DMS 273 (cell line): ENCODE results near the gene MED31.
"Not testable (repeated sequence)": the region's sequence is repeated elsewhere in the genome, so short reads cannot be mapped to it uniquely, and the experiment has no call there.

ENCODE experiments used
- DNase-seq: peaks from one replicate; lab custom pipeline; 2025; ENCODE audit not compliant: unreplicated experiment; lab: John Stamatoyannopoulos, UW

The MED31 gene

DNA sequence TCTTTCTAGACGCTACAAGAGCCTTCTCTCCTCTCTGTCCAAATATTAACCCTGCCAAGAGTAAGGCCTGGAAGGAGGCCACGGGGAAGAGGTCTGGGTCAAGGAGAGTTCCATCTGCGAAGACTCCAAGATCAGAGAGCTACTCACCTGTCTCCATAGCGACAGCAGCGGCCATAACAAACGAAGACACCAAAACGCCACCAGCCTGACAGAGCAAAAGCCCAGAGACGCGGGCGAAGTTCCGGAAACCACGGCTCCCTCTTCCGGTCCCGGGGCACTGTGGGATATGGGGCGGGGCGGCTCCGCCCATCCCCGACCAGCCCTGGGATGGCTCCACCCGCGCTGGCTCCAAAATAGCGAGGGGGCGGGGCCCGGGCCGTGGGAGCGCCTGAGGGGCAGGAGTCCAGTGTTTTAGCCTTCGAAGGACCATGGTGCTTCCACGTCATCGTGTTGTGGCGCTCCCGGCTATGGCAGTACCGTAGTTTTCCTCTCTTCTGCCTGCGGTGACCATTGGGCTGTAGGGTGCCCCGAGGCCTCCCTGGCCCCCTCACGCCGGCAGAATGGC lies at the start of gene MED31, which contains the start of gene C17orf100:
Gene MED31, minus strand, starts transcription at position 252 of the 565 bp plus-strand sequence. Its CDS starts 77 bp downstream, at position 175.
Gene C17orf100, plus strand, starts transcription at position 409 of the 565 bp plus-strand sequence. Its CDS starts 152 bp downstream, at position 561.
- DNase-seq = peak; percentile 93

DNA sequence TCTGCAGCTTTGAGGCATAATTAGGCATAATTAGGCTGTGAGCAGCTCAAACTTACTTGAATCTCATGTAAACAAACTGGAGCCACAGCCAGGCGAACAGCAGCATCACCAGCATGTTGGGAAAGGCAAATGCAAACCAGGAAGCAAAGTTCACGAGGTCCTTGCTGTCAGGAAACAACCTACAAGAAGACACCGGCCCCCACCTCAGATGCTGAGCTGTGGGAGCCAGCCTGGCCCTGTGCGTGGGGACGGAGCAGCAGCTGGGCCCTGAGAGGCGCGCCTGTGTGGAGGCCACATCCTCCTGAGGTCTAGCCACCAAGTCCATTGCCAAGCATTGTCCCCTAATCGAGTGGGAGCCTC lies 49.5 kb upstream of the MED31 start:
- no peak for DNase-seq

DNA sequence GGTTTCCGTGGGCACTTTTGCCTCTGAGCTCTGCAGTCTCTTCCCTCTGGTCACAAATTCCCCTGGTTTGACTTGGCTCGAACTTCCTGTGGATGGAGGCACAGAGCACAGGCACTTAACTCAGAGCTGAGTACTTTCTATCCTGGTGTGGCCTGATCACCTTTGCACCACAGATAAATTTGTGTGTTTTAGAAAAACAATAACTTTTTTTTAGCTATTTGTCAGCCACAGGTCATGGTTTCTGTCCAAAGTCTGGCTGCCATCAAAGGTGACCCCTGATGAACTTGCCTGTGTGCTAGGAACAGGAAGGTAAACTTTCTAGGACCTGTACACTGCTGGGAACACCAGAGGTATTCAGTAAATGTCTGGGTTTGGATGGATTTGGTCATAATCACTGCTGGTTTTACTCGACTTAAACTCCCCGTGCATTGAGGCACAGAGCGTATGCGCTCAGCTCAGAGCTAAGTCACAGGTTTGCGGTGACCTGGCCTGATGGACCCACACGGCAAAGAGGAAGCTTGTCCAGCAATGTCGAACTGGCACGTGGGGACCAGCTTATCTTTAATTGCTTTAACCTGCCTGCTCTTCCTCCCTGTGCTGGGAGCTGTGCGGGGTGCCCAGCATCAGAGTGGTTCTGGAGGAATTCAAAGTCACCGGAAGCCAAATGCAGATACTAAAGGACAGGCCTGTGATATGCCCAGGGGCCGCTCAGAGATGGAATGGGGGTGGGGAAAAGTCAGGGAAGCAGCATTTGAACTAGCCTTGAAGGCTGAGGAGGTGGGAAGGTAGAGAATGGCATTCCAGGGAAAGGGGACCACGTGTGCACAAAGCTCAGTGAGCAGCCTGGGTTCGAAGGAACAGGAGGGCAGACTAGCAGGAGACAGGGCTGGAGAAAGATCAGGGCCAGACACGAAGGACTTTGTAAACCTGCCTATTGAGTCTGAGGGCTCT lies 48.9 kb upstream of the MED31 start:
- DNase-seq = no peak

DNA sequence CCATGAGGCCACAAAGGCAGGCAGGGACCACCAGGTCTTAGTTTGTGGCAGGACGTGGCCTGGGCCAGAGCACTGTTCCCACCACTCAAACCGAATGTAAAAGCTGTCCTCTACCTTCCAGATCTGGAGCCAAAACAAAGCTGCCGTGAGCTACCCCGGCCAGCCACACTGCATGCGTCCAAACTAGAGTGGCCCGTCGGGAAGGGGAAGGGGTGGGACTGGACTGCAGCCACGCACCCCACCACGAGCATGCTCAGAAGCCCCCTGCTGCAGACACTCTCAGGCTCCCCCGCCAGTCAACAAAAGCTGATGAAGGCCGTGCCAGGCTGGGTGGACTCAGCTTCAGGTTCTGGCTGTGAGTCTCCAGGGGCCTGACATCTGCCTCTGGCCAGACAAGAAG lies 46.6 kb upstream of the MED31 start:
- no peak for DNase-seq

DNA sequence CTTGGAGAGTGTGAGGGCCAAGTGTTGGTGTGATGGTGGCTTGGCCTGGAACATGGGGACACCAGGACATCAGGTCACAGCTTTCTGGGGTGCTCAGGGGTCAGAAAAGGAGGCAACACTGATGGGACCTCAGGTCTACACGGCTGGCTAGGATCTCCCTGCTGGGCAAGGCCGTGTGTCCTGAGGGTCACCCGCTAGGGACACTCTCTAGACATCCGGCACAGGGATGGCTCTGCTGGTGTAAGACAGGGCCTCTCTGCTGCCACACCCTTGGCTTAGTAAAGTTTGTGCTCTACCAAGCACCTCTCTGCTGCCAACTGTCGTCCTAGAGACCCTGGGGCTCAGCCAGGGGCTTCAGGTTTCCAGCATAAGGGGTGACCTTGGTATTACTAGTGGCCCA lies 45.5 kb upstream of the MED31 start:
- no peak for DNase-seq

DNA sequence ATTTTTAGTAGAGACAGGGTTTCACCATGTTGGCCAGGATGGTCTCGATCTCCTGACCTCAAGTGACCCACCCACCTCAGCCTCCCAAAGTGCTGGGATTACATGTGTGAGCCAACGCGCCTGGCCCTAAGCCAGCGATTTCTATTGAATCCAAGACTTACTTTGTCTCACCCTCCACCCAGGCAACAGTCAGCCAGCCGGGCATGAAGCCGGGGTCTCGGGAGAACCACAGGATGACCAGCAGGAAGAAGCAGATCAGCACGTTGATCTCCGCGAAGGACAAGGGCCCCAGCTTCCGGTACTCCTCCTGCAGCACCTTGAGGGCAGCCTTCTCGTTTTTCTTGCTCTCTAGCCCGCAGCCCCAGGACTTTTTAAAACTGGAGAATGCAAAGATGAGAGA lies 44.2 kb upstream of the MED31 start:
- no peak for DNase-seq

DNA sequence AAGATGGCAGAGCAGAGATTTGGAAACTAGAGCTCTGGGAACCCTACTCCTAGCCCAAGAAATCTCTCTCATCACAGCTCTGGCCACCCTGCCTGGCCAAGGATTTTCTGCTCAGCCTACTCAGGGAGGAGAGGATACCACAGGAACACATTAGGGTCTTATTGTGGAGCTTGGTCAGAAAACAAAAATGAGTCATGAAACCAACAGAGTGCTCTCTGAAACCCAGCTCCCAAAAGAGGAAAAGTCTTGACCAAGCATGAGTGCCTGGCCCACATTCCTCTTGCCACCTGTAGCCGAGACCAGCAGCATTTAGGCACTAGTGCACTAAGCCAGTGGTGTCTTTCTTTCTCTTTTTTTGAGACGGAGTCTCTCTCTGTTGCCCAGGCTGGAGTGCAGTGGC lies 43.6 kb upstream of the MED31 start:
- no peak for DNase-seq

DNA sequence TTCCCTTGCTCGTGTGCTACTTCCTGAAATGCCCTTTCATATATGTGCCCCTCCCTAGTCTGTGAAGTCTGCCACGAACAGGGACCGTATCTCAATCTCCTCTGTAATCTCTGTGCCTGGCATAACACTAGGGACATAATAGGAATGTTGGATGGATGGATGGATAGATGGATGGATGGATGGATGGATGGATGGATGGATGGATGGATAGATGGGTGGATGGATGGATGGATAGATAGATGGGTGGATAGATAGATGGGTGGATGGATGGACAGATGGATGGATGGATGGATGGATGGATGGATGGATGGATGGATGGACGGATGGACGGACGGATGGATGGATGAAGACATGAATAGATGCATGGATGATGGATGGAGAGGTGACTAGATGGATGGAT lies 40.6 kb upstream of the MED31 start:
- not testable (repeated sequence) for DNase-seq

DNA sequence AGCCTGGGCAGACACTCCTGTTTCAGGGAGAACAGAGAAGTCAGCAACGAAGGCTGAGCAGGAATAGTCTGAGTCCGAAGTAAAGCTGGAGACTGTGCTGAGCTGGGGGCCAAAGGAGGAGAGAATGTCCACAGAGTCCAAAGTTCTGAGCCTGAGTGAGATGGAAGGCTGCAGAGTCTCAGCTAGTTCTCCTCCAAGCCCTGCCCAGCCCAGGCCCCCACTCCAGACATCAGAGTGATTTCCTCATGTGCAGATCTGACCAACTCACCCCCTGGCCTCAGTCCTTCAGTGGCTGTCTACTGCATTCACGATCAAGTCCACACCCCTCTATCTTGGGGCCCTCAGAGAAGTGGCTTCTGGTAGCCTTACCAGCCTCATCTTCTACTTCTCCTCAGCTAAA lies 40.1 kb upstream of the MED31 start:
- no peak for DNase-seq

DNA sequence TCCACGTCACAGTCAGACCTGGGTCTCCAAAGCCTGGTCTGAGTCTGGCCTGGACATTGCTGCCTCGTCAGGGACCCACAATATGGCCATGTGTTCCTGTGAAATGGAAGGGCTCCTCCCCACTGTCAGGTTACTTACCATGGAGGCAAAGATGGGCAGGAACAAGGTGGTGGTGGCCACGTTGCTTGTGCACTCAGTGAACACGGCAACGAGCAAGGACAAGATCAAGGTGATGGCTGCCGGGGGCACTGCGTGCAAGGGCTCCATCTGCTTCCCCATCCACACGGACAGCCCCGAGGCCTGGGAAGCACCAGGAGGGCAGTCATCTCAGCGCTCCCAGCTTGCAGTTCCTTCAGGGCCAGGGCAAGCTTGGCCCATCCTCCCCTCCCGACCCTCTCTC lies 39.2 kb upstream of the MED31 start:
- no peak for DNase-seq

DNA sequence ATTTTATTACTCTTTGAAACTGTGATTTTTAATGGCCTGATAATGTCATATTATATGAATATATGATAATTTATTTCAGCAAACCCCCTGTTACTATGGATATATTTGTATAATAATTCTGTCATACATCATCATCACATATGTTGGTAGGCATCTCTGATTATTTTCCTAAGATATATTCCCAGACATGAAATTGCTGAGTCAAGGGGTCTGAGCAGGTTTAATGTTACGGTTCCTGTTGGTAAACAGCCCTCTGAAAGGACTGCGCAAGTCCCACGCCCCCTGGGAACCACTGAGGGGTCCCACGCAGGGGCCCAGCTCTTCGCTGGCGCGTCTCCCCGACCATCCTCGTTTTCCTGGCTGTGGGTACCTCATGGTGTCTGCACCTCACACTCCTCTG lies 37.5 kb upstream of the MED31 start:
- no peak for DNase-seq

DNA sequence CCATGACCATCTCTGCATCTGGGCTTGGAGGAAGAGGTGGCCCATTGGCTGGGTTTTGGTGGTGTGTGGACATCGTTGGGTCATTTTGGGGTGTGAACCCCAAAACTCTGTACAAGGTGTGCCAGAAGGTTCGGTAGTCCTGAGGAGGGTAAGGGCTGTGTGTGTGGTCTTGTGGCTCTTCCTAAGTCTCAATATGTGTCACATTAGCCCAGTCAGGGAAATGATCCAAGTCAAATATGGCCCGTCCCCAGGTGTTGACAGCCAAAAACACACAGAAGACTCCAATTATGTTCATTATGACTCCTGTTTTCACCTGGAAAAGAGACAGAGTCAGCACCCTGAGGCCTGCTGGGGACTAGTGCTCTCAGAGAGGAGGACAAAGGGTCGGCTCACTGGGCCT lies 34.6 kb upstream of the MED31 start:
- DNase-seq = no peak

DNA sequence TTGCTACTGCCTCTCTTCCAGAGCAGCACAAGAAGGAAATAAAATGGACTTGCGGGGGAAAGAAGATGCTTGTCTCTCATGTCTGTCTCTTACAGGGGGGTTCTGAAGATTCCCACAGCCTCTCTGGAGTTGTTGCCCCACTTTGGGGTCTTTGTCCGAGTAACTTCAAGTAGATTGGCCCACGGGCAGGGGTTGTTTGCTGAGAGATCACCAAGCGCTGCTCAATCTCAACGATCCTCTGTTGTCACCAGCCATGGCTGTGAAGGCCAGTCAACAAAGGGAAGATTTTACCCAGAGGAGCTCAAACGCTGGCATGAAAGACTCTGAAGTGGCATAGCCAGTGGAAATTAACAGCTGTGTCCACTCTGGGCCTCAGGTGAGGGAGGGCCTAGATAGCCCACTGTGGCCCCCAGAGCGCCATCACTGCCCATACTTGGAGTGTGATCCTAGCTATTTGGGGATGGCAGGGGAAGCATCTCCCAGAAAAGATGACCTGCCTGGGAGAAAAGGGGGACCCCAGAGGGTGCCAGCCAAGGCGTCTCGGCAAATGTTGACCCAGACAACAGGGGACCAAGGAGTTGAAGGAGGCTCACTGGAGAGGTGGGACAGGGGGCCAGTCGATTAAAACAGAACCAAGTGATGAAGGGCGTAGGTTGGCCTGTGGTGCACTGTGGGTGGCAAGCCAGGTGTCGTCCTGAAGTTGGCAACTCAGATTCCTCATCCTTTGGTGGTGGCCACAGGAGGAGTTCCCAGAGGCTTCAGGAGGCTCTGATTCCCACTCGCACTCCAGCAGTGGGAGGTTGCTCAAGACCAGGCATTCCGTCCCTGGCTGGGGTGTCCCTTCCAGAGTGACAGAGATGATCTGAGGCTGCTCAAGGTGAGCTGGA lies 33.7 kb upstream of the MED31 start:
- DNase-seq = no peak

DNA sequence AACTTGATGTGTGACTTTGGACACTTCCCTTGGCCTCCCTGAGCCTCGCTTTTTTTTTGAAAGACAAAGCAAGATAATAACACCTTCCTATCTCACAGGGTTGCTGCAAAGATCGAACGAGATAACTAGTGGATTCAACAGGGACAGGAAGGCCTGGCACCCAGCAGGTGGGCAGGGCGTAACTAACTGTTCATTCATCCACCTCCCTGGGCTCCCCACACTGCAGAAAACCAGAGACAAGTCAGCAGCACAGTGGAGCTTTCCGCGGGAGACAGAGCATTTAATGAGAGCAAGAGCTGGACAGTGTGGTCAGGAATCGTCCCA lies 33.0 kb upstream of the MED31 start:
- DNase-seq = no peak

DNA sequence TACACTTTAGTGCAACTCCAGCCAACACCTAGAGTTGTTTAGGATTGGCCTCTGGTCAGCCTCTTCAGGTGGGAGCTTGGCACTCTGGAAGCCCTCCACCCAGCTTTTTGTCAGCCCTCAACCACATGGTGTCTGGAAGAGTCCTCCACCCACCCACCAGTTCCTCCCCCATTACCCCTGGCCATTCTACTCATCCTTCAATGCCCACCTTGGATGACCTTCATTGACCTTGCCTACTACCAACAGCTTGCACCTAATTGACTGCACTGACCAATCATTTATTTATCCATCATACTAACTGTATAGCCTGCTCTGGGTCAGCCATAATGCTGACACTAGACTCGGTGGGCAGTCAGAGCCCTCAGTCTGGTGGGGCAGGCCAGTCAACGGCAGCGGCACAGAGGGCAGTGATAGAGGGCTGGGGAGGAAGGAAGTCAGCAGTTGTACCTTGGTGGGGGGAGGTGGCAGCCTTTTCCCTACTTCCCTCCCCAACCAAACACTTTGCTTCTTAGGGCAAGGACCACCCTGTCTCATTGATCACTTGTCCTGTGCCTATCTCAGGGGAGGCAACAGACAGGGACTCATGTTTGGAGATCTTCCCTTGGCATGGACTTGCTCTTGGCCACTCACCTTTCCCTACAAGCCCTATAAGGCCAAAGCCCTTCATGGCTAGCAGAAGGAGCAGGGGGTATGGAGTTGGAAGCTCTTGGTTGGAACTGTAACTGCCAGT lies 32.5 kb upstream of the MED31 start:
- DNase-seq = no peak

DNA sequence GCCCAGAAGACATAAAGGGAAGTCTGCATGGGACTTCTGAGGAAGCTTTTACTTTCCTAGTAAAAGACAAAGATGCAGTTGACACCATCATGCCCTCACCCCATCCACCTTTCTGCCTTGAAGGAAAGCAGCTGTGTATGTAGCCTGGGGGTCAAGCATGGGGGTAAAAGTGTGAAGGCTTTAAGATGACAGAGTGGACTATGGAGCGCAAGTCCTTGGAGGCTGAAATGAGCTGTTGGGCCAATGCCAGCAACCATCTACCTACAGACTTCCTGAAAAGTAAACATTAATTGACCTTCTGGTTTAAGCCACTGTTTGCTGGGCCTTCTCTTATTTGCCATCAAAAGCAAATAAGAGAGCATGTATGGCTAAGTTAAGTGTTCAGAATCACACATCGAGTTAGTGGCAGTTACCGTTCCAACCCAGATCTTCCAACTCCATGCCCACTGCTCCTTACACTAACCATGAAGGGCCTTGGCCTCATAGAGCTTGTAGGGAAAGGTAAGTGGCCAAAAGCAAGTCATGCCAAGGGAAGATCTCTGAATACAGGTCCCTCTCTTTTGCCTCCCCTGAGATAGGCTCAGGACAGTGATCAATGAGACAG lies 31.8 kb upstream of the MED31 start:
- DNase-seq = no peak

DNA sequence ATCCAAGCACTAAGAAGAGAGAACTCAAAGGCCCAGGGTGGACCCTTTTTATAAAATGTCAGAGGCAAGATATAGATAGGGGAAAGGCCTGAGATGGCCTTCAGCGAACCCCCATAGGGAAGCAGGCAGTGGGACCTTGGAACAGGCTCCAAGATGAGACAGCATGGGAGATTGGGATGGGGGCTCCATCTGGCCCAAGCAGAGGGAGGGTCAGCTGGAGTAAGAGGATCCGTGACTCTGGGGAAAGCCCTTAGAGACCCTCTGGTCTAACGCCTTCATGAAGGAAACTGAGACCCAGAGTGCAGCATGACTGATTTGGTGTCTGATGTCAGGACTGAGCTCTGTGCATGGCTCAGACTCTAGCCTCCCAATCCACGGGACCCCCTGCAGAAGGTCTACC lies 30.9 kb upstream of the MED31 start:
- no peak for DNase-seq

DNA sequence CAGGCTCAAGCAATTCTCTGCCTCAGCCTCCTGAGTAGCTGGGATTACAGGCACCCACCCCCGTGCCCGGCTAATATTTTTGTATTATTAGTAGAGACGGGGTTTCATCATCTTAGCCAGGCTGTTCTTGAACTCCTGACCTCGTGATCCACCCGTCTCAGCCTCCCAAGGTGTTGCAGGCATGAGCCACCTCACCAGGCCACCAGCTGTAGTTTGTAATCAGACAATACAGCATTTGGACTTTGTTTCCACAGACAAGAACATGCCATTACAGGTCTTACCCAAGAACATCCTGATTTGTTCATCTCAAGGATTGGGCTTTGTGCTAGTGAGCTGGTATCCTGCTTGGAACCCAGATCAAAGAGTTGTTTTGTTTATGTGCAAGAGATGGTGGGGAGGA lies 30.3 kb upstream of the MED31 start:
- DNase-seq = no peak

DNA sequence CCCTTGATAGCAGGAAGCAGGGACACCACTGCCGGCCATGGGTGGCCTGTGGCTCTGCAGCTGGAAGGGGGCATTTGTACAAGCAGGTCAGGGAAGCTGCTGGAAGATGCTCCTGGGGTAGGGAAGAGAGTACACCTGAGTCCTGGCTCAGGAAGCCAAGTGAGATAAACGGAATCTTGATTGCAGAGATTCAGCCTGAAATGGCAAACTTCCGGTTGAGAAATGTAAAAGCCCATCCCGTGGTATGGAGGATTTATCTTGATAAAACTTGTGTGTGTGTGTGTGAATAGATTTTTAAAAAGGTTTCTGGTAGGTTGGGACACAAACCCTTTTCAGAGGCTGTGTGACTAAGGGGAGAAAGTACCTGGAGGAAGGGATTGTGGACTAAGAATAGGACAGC lies 29.8 kb upstream of the MED31 start:
- DNase-seq = no peak

DNA sequence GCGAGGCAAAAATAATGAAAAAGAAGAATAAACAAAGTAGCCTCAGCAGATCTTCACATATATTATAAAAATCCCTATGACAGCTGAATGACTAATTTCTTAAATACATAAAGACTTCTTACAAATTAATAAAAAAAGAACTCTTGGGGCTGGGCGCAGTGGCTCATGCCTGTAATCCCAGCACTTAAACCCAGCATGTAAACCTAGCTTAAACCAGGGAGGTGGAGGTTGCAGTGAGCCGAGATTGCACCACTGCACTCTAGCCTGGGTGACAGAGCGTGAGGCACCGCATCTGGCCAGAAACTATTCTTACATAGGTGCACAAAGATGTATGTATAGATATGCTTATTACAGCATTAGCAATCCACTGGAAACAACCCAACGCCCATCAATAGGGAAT lies 27.8 kb upstream of the MED31 start:
- no peak for DNase-seq

DNA sequence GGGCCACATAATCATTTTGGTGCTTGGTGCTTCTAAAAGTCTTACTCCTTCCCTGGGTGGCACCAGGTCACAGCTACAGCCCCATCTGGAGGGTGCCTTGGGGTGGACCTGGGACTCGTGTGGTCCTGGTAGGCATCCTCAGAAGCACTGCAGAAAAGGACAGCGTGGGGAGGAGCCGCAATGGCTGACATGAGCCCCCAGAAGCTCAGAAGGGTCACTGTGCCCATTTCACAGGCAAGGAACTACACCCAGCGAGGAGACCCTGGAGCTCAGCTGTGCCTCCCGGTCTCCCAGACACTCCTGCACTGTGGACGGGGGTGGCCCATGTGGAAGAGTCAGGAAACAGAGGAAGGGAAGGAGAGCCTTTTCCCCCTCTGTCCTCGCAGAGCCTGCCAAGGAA lies 26.5 kb upstream of the MED31 start:
- no peak for DNase-seq
